ENCODE data around the gene TMEM121B.

- no peak for TF ChIP-seq CTCF (IDR thresholded peaks at IDR 0.05)
- TF ChIP-seq EP300 (IDR thresholded peaks at IDR 0.05) = no peak
These were observed 10.2 kb downstream of the TMEM121B start for GRCh38 chr22:17110791-17111550.

Measured in suprapubic skin (tissue), 3 donors.